ENCODE results near the gene BPTF.
A peak's percentile ranks its signal among the peaks of the same experiment; 100 is the strongest.
"Not testable (repeated sequence)": the region's sequence is repeated elsewhere in the genome, so short reads cannot be mapped to it uniquely, and the experiment has no call there.

The BPTF gene

GRCh38 chr17:67980456-67980855 lies 155.2 kb downstream of the BPTF start:
- peak in 4 of 14 donors; percentile 1 to 64 (median 4) for DNase-seq

- DNase-seq, result not testable (repeated sequence)
Observed at GRCh38 chr17:67980883-67981282, 155.6 kb downstream of the BPTF start.

DNA sequence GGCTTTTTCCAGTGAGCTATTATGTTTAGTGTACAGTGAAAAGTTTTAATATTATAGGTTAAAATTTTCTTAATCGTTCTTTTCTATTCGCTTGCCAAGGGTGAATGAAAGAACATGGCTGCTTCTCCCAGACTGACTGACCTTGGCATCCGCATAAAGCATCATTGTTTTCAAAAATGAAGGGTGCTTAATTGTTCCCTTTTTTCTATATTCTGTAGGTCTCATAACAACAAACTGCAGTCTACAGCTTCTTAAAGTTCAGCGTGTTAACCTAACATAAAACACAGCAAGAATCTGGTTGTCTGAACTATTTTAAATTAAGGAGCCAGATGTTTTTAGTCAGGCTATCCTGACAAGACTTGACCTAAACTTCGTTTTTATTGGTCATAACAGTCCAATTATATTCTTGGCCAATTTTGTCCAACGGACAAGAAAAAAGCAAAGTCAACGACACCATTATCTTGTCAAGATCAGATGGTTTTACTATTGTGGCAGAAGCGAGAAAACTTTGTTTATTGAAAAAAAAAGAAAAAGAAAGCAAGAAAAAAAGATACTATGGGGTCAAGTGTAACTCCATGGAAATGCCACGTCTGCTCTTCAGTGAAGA lies 156.8 kb downstream of the BPTF start:
- peak in 1 of 14 donors; percentile 13 for DNase-seq

GRCh38 chr17:67982686-67983382 lies 157.5 kb downstream of the BPTF start:
- peak in 1 of 14 donors; percentile 13 for DNase-seq

- DNase-seq, result no peak
Observed at GRCh38 chr17:67983383-67983688, 158.0 kb downstream of the BPTF start.

DNA sequence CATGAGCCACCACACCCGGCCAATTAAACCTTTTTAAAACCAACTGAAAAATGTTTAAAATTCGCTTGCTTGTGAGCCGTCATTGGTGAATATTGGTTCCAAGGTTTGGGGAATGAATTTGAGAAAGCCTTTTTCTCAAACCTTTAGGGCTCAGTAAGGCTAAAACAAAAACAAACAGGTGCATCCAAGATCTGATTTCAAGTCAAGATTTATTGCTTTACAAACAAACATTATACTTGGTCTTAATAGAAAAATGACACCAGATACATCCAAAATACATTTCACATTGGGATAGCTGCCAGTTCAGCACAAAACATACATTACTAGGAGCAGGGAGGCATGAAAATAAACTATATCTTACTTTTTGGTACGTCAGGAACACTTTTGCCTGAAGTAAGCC lies 165.6 kb downstream of the BPTF start:
- no peak for DNase-seq

DNA sequence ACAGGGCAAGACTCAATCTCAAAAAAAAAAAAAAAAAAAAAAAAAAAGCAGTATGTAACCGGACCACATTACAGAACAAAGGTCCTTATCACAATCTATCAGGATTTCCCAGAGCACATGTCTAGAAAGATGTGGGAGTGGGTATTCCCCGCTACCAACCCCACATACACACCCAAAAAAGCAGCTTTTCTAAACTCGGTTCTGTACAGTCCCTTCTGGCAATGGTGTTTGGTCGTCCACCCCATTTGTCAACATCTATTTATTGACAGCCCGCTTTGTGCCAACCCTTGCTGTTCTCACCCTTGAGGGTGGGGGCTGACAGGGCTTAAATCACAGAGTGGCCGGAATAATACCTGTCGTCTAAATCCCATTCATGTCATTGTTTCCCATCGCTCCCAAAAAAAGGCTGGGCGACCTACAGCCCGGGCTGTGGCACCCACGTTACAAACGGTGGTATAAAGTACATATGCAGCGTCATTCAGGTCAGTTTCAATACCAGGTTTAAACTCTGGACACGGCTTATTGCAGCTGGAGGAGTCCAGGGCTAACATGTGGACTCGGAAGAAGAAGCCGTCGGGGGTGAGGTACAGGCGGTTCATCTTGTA lies 167.3 kb downstream of the BPTF start:
- no peak for DNase-seq

GRCh38 chr17:67993153-67993997 lies 168.1 kb downstream of the BPTF start:
- DNase-seq, result peak in 13 of 14 donors; percentile 38 to 94 (median 77)

- peak in 2 of 14 donors; percentile 55 to 73 for DNase-seq
Observed at GRCh38 chr17:67993998-67994361, 168.7 kb downstream of the BPTF start.

- DNase-seq, result peak in 4 of 14 donors; percentile 9 to 75 (median 20)
Observed at GRCh38 chr17:67994817-67995569, 169.7 kb downstream of the BPTF start.

DNA sequence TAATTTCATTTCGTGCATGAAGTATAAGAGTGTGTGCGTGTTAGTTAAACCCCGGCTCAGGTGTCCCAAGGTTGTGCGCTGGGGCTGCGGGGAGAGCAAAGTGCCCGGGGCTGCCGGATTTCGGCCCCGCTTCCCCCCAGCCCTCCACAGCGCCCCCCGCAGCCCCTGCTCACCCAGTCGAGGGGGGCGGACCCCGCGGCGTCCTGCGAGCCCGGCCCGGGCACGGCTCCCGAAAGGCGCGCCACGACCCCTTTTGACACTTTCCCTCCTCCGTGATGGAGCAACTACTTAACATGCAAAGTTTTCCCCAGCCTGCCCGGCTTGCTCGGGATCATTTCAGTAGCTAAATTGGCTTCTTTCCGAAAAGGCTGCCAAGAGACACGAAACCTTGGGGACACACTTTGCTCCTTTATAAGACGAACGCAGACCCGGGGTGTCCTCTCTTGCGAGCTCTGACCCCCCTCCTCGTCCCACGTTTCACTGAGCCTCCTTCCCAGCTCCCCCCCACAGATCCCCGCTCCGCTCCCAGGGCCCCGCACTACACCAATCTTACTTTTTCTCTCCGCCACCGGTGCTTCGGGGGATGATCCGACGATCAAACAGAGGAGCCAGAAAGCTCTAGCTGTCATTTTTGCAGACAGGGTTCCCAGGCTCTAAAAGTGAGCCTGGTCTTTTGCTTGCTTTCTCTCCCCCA lies 170.4 kb downstream of the BPTF start:
- peak in 8 of 14 donors; percentile 10 to 41 (median 28) for DNase-seq

DNA sequence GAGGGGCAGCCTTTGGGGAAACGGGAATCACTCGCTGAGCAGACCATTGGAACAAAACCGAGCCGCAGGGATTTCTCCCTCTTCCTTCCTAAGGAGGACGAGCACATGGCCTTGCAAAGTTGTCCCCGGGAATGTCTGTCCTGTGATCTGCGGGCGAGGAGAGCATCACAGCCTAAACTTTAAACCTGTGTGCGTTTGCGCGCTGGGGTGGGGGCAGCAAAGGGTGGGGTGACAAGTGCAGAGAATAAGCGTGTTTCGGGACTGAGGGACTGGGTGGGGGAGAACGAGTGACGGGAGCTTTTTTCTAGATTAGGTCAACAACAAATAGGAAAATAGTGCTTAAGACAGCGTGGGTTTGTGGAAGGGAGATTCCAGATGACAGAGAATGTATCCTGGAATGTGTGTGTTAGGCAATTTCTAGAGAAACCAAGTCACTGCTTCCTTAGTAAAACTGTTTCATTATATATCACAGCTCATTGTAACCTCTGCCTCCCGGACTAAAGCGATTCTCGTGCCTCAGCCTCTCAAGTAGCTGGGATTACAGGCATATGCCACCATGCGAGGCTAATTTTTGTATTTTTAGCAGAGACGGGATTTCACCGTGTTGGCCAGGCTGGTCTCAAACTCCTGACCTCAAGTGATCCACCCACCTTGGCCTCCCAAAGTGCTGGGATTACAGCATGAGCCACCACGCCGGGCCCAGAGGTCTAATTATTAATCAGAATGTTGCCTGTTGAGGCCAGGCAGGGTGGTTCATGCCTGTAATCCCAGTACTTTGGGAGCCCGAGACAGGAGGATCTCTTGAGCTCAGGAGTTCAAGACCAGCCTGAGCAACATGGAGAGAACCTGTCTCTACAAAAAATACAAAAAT lies 171.2 kb downstream of the BPTF start, which contains the start of gene C17orf58:
TSS of gene C17orf58 (minus strand) at position 169 of the 871 bp plus-strand sequence. CDS start 271 bp downstream, outside the sequence.
- peak in 1 of 14 donors; percentile 23 for DNase-seq

- DNase-seq, result no peak
Observed at GRCh38 chr17:67998466-67998865, 173.2 kb downstream of the BPTF start.

DNA sequence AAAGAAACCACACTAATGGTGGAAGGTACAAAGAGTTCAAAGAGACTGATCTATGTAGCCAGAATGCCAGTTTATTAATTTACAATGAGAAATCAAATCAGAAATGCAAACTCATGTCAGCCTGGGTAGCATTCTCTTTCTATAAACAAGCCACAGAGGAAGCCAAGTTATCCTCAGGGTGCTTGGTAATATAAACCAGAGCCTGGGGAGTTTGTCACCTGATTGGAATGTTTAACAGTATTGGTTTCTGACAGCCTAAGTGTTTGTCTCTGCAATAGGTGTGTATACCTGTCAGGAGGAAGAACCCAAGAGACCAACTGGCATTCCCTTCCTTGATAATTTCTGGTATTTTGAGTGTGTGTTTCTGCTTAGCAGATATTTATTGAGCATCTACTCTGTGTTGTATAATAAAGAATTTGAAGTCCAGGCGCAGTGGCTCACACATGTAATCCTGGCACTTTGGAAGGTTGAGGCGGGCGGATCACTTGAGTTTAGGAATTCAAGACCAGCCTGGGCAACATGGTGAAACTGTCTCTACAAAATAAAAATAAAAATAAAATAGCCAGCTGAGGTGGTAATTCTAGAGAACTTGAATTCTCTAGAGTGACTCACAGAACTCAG lies 174.1 kb downstream of the BPTF start:
- DNase-seq, result no peak

GRCh38 chr17:68004201-68004600 lies 178.9 kb downstream of the BPTF start:
- DNase-seq, result no peak

GRCh38 chr17:68006797-68007196 lies 181.5 kb downstream of the BPTF start:
- no peak for DNase-seq

DNA sequence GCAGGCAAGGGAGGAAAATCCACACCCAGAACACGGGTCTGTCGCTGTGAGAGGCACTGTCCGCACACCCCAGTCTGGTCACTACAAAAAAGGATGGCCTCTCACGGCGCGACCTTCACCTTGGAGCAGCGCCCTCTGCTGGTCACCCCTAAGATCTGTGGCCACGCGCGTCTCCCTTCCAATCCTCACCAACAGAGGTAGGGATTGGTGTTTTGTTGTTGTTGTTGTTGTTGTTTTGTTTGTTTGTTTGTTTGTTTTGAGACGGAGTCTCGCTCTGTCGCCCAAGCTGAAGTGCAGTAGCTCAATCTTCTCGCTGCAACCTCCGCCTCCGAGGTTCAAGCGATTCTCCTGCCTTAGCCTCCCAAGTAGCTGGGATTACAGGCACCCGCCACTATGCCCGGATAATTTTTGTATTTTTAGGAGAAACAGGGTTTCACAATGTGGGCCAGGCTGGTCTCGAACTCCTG lies 185.9 kb downstream of the BPTF start:
- DNase-seq, result peak in 9 of 14 donors; percentile 1 to 48 (median 12)

DNA sequence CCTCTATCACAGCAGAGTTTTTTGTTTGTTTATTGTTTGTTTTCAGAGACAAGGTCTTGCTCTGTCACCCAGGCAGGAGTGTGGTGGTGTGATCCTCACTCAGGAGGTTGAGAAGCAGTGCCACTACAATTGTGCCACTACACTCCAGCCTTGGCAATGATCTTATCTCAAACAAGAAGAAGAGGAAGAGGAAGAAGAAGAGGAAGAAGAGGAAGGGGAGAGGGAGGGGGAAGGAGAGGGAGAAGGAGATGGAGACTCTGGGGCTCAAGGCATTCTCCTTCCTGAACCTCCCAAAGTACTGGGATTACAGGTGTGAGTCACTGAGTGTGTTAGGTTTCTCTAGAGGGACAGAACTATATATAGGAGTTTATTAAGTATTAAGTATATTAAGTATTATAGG lies 188.1 kb downstream of the BPTF start:
- DNase-seq, result no peak

DNA sequence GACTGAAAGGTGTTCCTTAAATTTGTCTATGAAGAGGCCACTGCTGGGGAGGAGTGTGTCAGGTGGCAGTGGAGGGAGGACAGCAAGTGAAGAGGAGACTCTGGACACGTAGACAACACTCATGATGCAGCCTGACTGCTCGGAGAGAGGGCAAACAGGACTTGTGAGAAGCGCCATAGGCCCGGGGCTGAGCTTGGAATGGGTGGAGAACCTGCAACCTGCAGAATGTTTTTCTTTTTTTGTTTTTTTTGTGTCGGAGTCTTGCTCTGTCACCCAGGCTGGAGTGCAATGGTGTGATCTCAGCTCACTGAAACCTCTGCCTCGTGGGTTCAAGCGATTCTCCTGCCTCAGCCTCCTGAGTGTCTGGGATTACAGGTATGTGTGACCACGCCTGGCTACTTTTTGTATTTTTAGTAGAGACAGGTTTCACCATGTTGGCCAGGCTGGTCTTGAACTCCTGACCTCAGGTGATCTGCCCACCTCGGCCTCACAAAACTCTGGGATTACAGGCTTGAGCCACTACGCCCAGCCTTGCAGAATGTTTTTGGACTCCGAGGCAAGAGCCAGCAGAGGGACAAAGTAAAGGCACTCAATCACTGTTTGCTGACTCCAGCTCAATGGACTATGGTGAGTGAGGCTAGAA lies 189.9 kb downstream of the BPTF start:
- DNase-seq, result no peak
